Glomerular visceral epithelial cell (primary cell): ENCODE data around the gene HBS1L.

Experiments used
- DNase-seq: peaks from one replicate; pipeline ENCODE4 v3.0.0-alpha.2; 2016; ENCODE audit errors: extremely low spot score

The HBS1L gene

DNA sequence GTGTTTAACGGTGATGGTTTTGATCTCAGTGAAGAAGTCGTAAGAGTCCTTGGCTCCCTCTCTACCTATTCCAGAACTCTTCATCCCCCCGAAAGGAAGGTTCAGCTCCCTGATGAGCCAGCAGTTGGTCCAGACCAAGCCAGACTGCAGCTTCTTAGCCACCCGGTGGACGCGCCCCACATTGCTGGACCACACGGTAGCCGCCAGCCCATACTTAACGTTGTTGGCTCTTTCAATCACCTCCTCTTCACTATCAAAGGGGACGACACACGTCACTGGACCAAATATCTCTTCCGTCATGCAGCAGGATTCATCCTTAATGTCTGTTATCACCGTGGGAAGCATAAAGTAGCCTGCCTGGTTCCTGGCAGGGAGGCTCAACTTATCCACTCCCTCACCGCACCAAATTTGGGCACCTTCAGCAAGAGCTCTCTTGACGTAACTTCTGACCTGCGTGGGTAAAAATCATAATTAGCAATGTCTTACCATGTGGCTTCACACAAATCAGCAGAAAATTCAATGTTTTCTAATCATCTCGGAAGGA is 136.1 kb downstream of the HBS1L start:
- no peak for DNase-seq

DNA sequence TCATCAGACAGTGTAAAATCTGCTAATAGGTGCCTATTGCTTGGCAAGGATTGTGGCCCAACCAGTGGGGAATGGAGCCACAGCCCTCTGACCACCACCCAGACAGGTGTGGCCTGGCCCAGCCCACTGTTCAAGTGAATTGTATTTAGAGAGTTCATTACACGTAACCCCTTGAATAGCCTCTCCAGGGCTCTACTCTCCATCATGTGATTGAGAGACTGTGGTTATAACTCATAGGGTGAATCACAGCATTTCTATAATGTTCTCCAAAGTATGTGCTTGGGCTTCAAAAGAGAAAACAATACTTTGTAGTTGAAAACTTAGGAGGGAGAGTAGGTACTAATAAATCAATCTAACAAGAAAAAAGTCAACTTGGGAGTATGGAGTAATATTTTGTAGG is 143.1 kb downstream of the HBS1L start:
- peak; percentile 72 for DNase-seq

DNA sequence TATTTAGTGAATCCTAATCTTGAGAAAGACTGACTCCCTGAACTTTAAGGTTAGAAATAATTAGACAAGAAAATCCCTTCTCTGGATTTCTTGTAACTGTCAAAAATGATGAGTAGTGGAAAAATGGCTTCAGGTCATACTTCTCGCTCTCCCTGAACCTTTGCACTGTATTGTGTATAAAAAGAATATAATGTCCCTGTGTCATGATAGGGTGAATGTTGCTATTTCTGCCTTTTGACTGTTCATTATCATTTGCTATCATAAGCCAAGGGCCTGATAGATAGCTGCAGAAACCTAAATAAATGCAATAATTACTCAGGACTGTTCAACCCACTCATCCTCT is 144.1 kb downstream of the HBS1L start:
- no peak for DNase-seq
